HUES6 (cell line): ENCODE results near the gene HERC3.

Experiments
- H3K27ac ChIP-seq: 2 replicates; pipeline ENCODE4 v1.7.0; 2013; ENCODE audit warnings: low read depth, mild to moderate bottlenecking, low read length, inconsistent platforms
- H3K27me3 ChIP-seq: 2 replicates; pipeline ENCODE4 v1.6.1; 2013; ENCODE audit warnings: low read length; ENCODE audit not compliant: control insufficient read depth, insufficient read depth
- H3K36me3 ChIP-seq: 2 replicates; pipeline ENCODE4 v1.6.1; 2013; ENCODE audit warnings: low read length; ENCODE audit not compliant: control insufficient read depth, insufficient read depth
- H3K4me1 ChIP-seq: 2 replicates; pipeline ENCODE4 v1.6.1; 2013; ENCODE audit warnings: low read length; ENCODE audit not compliant: control insufficient read depth, insufficient read depth
- H3K4me3 ChIP-seq: 2 replicates; pipeline ENCODE4 v1.5.1; 2013; ENCODE audit warnings: low read depth, low read length
- H3K9ac ChIP-seq: one replicate; pipeline ENCODE4 v1.6.1; 2013; ENCODE audit warnings: mild to moderate bottlenecking, low read length
- H3K9me3 ChIP-seq: 2 replicates; pipeline ENCODE4 v1.6.1; 2013; ENCODE audit warnings: low read depth, low read length; ENCODE audit not compliant: control insufficient read depth, insufficient read depth

HERC3 gene

GRCh38 chr4:88591787-88592599 lies at the start of gene HERC3:
HERC3 (plus strand) TSS chr4:88592480; CDS start chr4:88605824, 13,344 bp downstream.
- Histone ChIP-seq H3K27me3 (peaks cover 30% of the 10 kb centered on the region), H3K4me3 (peak within 1 kb of the TSS; percentile 86), H3K9me3 (no peaks in the 10 kb centered on the region), H3K36me3 (no peaks in the 10 kb centered on the region), H3K4me1 (no peaks in the 10 kb centered on the region), H3K27ac (no peak within 1 kb of the TSS), H3K9ac (peak within 1 kb of the TSS; percentile 32)

GRCh38 chr4:88549815-88550214 lies 42.5 kb upstream of the HERC3 start:
- no peaks in the 10 kb centered on the region for H3K9me3 ChIP-seq
- no peaks in the 10 kb centered on the region for H3K4me1 ChIP-seq
- no peaks in the 10 kb centered on the region for H3K36me3 ChIP-seq
- H3K9ac ChIP-seq = no peak overlapping the region
- no peak overlapping the region for H3K27ac ChIP-seq
- no peak overlapping the region for H3K4me3 ChIP-seq
- no peaks in the 10 kb centered on the region for H3K27me3 ChIP-seq

- H3K4me3 ChIP-seq = no peak overlapping the region
- H3K27ac ChIP-seq = no peak overlapping the region
- peaks cover 4% of the 10 kb centered on the region; the same call in 1 of the 2 replicates for H3K4me1 ChIP-seq
- no peaks in the 10 kb centered on the region for H3K27me3 ChIP-seq
- no peaks in the 10 kb centered on the region for H3K36me3 ChIP-seq
- H3K9me3 ChIP-seq = no peaks in the 10 kb centered on the region
- no peak overlapping the region for H3K9ac ChIP-seq
Observed at GRCh38 chr4:88567591-88567990, 24.7 kb upstream of the HERC3 start.

- Histone ChIP-seq H3K36me3 (no peaks in the 10 kb centered on the region), H3K4me3 (no peak overlapping the region), H3K9ac (no peak overlapping the region), H3K27ac (no peak overlapping the region), H3K27me3 (no peaks in the 10 kb centered on the region), H3K4me1 (peaks cover 11% of the 10 kb centered on the region; the same call in 1 of the 2 replicates), H3K9me3 (no peaks in the 10 kb centered on the region)
Observed at GRCh38 chr4:88570001-88570400, 22.3 kb upstream of the HERC3 start.

GRCh38 chr4:88573276-88573980 lies 18.9 kb upstream of the HERC3 start:
- Histone ChIP-seq H3K27ac (no peak overlapping the region), H3K27me3 (no peaks in the 10 kb centered on the region), H3K9ac (no peak overlapping the region), H3K9me3 (no peaks in the 10 kb centered on the region), H3K36me3 (no peaks in the 10 kb centered on the region), H3K4me1 (peaks cover 11% of the 10 kb centered on the region; the same call in 1 of the 2 replicates), H3K4me3 (no peak overlapping the region)

- Histone ChIP-seq H3K27ac (no peak overlapping the region), H3K9me3 (no peaks in the 10 kb centered on the region), H3K4me3 (no peak overlapping the region), H3K36me3 (no peaks in the 10 kb centered on the region), H3K4me1 (peaks cover 11% of the 10 kb centered on the region; the same call in 1 of the 2 replicates), H3K9ac (no peak overlapping the region), H3K27me3 (no peaks in the 10 kb centered on the region)
Observed at GRCh38 chr4:88573995-88574394, 18.3 kb upstream of the HERC3 start.

- Histone ChIP-seq H3K36me3 (no peaks in the 10 kb centered on the region), H3K9me3 (no peaks in the 10 kb centered on the region), H3K9ac (no peak overlapping the region), H3K4me3 (no peak overlapping the region), H3K27ac (no peak overlapping the region), H3K4me1 (peaks cover 7% of the 10 kb centered on the region; the same call in 1 of the 2 replicates), H3K27me3 (no peaks in the 10 kb centered on the region)
Observed at GRCh38 chr4:88575186-88575585, 17.1 kb upstream of the HERC3 start.

- Histone ChIP-seq H3K4me3 (no peak overlapping the region), H3K4me1 (no peaks in the 10 kb centered on the region), H3K36me3 (no peaks in the 10 kb centered on the region), H3K9ac (no peak overlapping the region), H3K27me3 (no peaks in the 10 kb centered on the region), H3K27ac (no peak overlapping the region), H3K9me3 (no peaks in the 10 kb centered on the region)
Observed at GRCh38 chr4:88582493-88582892, 9.8 kb upstream of the HERC3 start.

- no peaks in the 10 kb centered on the region for H3K27me3 ChIP-seq
- H3K9ac ChIP-seq = no peak overlapping the region
- no peaks in the 10 kb centered on the region for H3K9me3 ChIP-seq
- H3K27ac ChIP-seq = no peak overlapping the region
- H3K36me3 ChIP-seq = no peaks in the 10 kb centered on the region
- no peaks in the 10 kb centered on the region for H3K4me1 ChIP-seq
- no peak overlapping the region for H3K4me3 ChIP-seq
Observed at GRCh38 chr4:88583631-88584470, 8.4 kb upstream of the HERC3 start.

GRCh38 chr4:88584471-88584900 lies 7.8 kb upstream of the HERC3 start:
- H3K36me3 ChIP-seq = no peaks in the 10 kb centered on the region
- H3K27me3 ChIP-seq = no peaks in the 10 kb centered on the region
- no peak overlapping the region for H3K27ac ChIP-seq
- no peaks in the 10 kb centered on the region for H3K9me3 ChIP-seq
- no peak overlapping the region for H3K9ac ChIP-seq
- no peaks in the 10 kb centered on the region for H3K4me1 ChIP-seq
- H3K4me3 ChIP-seq = no peak overlapping the region
